Posterior cingulate gyrus (tissue), 11 donors: Measurements from ENCODE around the gene CORO1A.
A peak's percentile ranks its signal among the peaks of the same experiment; 100 is the strongest.
"Not testable (repeated sequence)": the region's sequence is repeated elsewhere in the genome, so short reads cannot be mapped to it uniquely, and the experiment has no call there.

ENCODE experiments used
- DNase-seq, 10 donors: peaks; one replicate each; pipeline versions ENCODE4 v3.0.0 to v3.0.0-alpha.2; 2020 to 2021; ENCODE audit warnings: mixed read lengths in 3 of 10
- intact Hi-C: fragments of 100-400 bp; cut with DNase I; formaldehyde crosslinking; loops from one replicate; pipeline ENCODE4 v1.15.1; 2023

The CORO1A gene

GRCh38 chr16:30197001-30197400 lies 13.6 kb downstream of the CORO1A start:
- peak in 3 of 10 donors; percentile 5 to 14 (median 7) for DNase-seq
- intact Hi-C loops, result not testable (repeated sequence)

GRCh38 chr16:30199049-30199448 lies 15.6 kb downstream of the CORO1A start, which contains the start of gene SULT1A3:
Gene SULT1A3 (plus strand): TSS chr16:30199255. CDS start chr16:30200729, 1,474 bp downstream.
- DNase-seq, intact Hi-C loops: not testable (repeated sequence)

- DNase-seq, intact Hi-C loops: not testable (repeated sequence)
These were observed 16.4 kb downstream of the CORO1A start for GRCh38 chr16:30199608-30200343.

DNA sequence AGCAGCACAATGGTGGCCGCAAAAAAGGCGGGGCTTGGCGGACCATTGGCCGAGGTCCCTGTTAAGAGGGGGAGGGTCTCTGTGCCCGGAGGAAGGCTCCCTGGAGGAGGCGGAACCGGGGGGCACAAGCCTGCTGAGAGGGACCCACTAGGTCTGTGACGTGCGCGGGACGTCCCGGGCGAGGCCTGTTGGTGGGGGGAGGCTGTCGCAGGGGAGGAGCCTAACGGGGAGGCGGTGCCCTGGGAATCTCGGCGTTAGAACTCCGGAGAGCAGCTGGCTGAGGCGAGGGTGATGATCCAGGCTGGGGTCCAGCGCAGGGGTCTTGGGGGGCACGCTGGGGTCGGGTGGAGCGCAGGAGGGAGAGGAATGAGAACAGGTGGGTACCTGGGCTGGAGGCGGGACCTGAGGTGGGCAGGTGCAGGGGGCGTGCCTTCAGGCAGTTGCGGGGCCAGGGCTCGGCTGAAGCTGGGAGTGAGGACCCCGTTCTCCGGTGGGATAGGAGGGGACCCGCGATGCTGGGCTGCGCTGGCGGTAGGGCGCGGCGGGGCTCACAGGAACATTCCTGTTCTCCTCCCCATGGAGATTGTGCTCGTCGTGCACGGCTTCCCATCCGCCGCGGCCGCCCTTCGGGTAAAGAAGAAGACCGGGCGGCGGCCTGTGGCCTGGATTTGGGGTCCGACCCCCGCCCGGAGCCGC lies 22.3 kb downstream of the CORO1A start:
- intact Hi-C loops, result not testable (repeated sequence)
- peak in 5 of 10 donors; percentile 3 to 75 (median 38) for DNase-seq

DNA sequence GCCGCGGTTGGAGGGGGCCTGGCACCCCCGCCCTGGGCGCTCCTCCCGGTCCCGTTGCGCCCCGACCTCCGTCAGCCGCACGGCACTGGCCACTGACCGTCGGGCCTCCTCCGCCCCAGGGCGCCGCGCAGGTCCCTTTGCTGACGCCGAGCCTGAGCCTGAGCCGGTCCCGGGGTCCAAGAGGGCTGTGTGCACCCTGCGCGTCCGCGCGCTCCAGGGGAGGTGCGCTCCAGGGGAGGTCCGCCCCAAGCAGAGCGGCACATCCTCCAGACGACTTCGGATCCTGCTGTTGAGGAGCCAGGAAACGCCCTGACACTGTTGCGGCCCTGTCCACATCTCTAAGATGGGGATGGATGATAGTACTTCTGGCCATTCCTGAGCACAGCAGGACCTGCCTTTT lies 22.9 kb downstream of the CORO1A start:
- intact Hi-C loops, DNase-seq: not testable (repeated sequence)

GRCh38 chr16:30207063-30207704 lies 23.8 kb downstream of the CORO1A start:
- DNase-seq, intact Hi-C loops: not testable (repeated sequence)

DNA sequence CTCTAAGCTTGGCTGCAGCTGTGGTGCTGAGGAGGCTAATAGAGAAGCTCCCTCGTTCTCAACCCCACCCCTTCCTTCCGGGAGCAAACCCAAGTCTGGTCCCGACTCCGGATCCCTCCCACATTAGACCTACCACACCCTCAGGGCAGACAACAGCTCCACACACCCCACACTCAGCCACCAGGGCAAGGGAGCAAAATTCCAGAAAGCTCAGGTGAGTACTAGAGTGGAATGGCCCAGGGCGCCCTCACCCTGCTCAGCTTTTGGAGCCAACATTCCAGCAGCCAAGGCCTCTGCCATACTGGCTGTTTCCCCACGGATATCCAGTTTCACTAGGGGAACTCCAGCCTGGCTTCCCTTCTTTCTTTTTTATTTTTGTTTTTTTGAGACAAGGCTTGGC lies 25.6 kb downstream of the CORO1A start:
- DNase-seq, result peak in 2 of 10 donors; percentile 14 to 30
- intact Hi-C loops, result not testable (repeated sequence)

- intact Hi-C loops, DNase-seq: not testable (repeated sequence)
These were observed 28.0 kb downstream of the CORO1A start for GRCh38 chr16:30211414-30211813.

DNA sequence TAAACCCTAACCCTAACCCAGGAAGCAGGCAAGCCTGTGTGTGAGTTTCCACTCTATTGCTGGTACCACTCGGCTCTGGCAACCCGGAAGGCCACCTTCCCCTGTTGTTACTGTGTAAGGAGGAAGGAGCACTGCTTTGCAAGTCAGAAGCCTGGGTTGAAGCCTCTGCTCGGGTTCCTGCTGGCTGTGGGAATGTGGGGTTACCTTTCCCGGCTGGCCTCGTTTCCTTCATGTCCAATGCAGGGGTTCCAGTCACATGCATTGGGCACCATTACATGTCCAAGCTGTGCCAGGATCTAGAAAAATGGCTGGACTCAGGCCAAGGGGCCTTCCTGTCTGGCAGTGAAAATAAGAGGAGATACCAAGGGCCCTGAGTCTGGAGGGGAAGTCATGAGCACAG lies 33.7 kb downstream of the CORO1A start:
- peak in 4 of 10 donors; percentile 9 to 25 (median 12) for DNase-seq
- intact Hi-C loops, result not testable (repeated sequence)
